Endothelial cell of umbilical vein (primary cell): Measurements from ENCODE around the gene FAM180B. TPM values are rescaled to one million over a fixed set of nuclear protein-coding genes. Genes with fewer than 3 reads are reported as not detected.

Source experiments
- BruUV-seq: library from RNA; stranded (reverse); fragments of 400-500 nt; replicated peaks from 2 replicates; lab custom pipeline; 2021; lab: Mats Ljungman, UMichigan
- CTCF ChIA-PET: fragments of 300-600, 350-600 bp; sonication (Branson Sonifier 250); formaldehyde crosslinking; loops from one replicate; lab custom pipeline; 2021; ENCODE audit warnings: antibody characterized with exemption, inconsistent platforms; lab: Charles Lee
- POLR2A ChIA-PET: fragments of 300-600, 350-600 bp; sonication (Branson Sonifier 250); formaldehyde crosslinking; loops from one replicate; lab custom pipeline; 2021; ENCODE audit warnings: antibody characterized with exemption, inconsistent platforms; lab: Charles Lee
- DNase-seq: peaks from one replicate; pipeline ENCODE4 v3.0.0-alpha.2; 2011; ENCODE audit warnings: low read depth, low spot score
- FAIRE-seq: peaks from 2 replicates; lab custom pipeline; 2011; peaks lifted over from hg19 to GRCh38; lab: Jason Lieb, UNC
- H2AFZ ChIP-seq: 2 replicates; pipeline ENCODE4 v1.6.0; 2012; ENCODE audit warnings: low read depth, low read length, control low read depth, inconsistent platforms
- H3K27ac ChIP-seq: 2 replicates; pipeline ENCODE4 v1.5.1; 2011; ENCODE audit warnings: low read depth, mild to moderate bottlenecking, control low read depth, low read length, moderate library complexity; ENCODE audit not compliant: insufficient read depth
- H3K27me3 ChIP-seq, 2 experiments: 2 replicates each; pipeline versions ENCODE4 v1.6.0 to v1.6.1; 2011; ENCODE audit warnings: low read length in 2 of 2, mixed read lengths in 1 of 2; ENCODE audit not compliant: control insufficient read depth in 2 of 2, insufficient read depth in 2 of 2
- H3K36me3 ChIP-seq, 2 experiments: 2 replicates in 1 of 2; 3 replicates in 1 of 2; pipeline ENCODE4 v1.5.1; 2011; ENCODE audit warnings: low read length in 2 of 2, mild to moderate bottlenecking in 1 of 2, moderate library complexity in 1 of 2; ENCODE audit not compliant: control insufficient read depth in 2 of 2, insufficient read depth in 2 of 2; ENCODE audit errors: extremely low read depth in 1 of 2
- H3K4me1 ChIP-seq: 3 replicates; pipeline ENCODE4 v1.5.1; 2011; ENCODE audit warnings: mild to moderate bottlenecking, low read length; ENCODE audit not compliant: control insufficient read depth, insufficient read depth; ENCODE audit errors: extremely low read depth
- H3K4me2 ChIP-seq: 2 replicates; pipeline ENCODE4 v1.6.1; 2011; ENCODE audit warnings: low read length, control low read depth, mixed read lengths; ENCODE audit not compliant: insufficient read depth
- H3K4me3 ChIP-seq, 3 experiments: fragments of 200-600 bp in 1 of 3; sonication (generic), shearing (Covaris generic) in 1 of 3; replicated peaks in 1 of 3; 2 replicates each; pipeline ENCODE4 v1.5.1; 2011 to 2016; ENCODE audit warnings: control low read depth in 3 of 3, low read length in 3 of 3, mild to moderate bottlenecking in 2 of 3, inconsistent platforms in 1 of 3, low read depth in 1 of 3, moderate library complexity in 1 of 3; ENCODE audit not compliant: insufficient read depth in 1 of 3
- H3K79me2 ChIP-seq: 2 replicates; pipeline ENCODE4 v1.6.0; 2012; ENCODE audit warnings: low read length, inconsistent platforms; ENCODE audit not compliant: control insufficient read depth, insufficient read depth
- H3K9ac ChIP-seq: replicated peaks from 2 replicates; pipeline ENCODE3; 2011; ENCODE audit warnings: low read length, control low read depth; ENCODE audit not compliant: insufficient read depth; ENCODE audit errors: extremely low read depth
- H3K9me1 ChIP-seq: replicated peaks from 3 replicates; pipeline ENCODE4 v1.6.0; 2011; ENCODE audit warnings: mild to moderate bottlenecking, low read length; ENCODE audit not compliant: control insufficient read depth, insufficient read depth; ENCODE audit errors: extremely low read depth
- H3K9me3 ChIP-seq: replicated peaks from 2 replicates; pipeline ENCODE4 v1.5.1; 2012; ENCODE audit warnings: low read length, inconsistent platforms; ENCODE audit not compliant: control insufficient read depth, insufficient read depth
- H4K20me1 ChIP-seq: replicated peaks from 2 replicates; pipeline ENCODE3; 2011; ENCODE audit warnings: mild to moderate bottlenecking, low read length; ENCODE audit not compliant: control insufficient read depth, insufficient read depth; ENCODE audit errors: extremely low read depth
- CTCF ChIP-seq, 2 donors: IDR thresholded peaks; 1 replicate in 1 of 2; 2 replicates in 1 of 2; pipeline ENCODE4 v1.5.1; 2011; ENCODE audit warnings: low read length in 2 of 2, mild to moderate bottlenecking in 2 of 2, moderate library complexity in 2 of 2, control low read depth in 1 of 2, inconsistent platforms in 1 of 2, low read depth in 1 of 2; ENCODE audit not compliant: insufficient read depth in 1 of 2; ENCODE audit errors: extremely low read depth in 1 of 2
- EZH2 ChIP-seq: IDR thresholded peaks from 2 replicates; pipeline ENCODE4 v1.6.1; 2012; ENCODE audit warnings: borderline replicate concordance, low read depth, mild to moderate bottlenecking, moderate library complexity, low read length, inconsistent platforms; ENCODE audit not compliant: severe bottlenecking
- FOS ChIP-seq: IDR thresholded peaks from 2 replicates; pipeline ENCODE4 v1.6.1; 2011; ENCODE audit warnings: mild to moderate bottlenecking, low read length, moderate library complexity, borderline replicate concordance; ENCODE audit not compliant: insufficient read depth
- GATA2 ChIP-seq: IDR thresholded peaks from 2 replicates; pipeline ENCODE4 v1.7.0; 2011; ENCODE audit warnings: low read depth, mild to moderate bottlenecking, moderate library complexity, mixed read lengths, low read length; ENCODE audit not compliant: insufficient read length, insufficient read depth
- JUN ChIP-seq: IDR thresholded peaks from 2 replicates; pipeline ENCODE4 v1.6.1; 2011; ENCODE audit warnings: borderline replicate concordance, low read depth; ENCODE audit not compliant: insufficient read length, insufficient read depth
- MAX ChIP-seq: IDR thresholded peaks from 2 replicates; pipeline ENCODE4 v1.6.1; 2011; ENCODE audit not compliant: insufficient read depth, insufficient read length
- MYC ChIP-seq: IDR thresholded peaks from one replicate; pipeline ENCODE4 v1.6.1; 2011; ENCODE audit warnings: mild to moderate bottlenecking, low read depth, low read length
- POLR2A ChIP-seq: IDR thresholded peaks from 2 replicates; pipeline ENCODE4 v1.6.1; 2012; ENCODE audit warnings: low read depth, mild to moderate bottlenecking, control low read depth, low read length
- POLR2AphosphoS5 ChIP-seq: IDR thresholded peaks from 2 replicates; pipeline ENCODE4 v1.6.1; 2012; ENCODE audit warnings: low read depth, mild to moderate bottlenecking, control low read depth, low read length, moderate library complexity; ENCODE audit not compliant: insufficient read depth
- dilution Hi-C: fragments of 300-500 bp; cut with MboI; formaldehyde crosslinking; loops from one replicate; pipeline ENCODE4 v1.15.0; 2019; ENCODE audit warnings: low sequenced_read_pairs; ENCODE audit not compliant: extremely low pct_ligation_motif_present
- intact Hi-C: fragments of 100-400 bp; cut with micrococcal nuclease; formaldehyde crosslinking; loops from one replicate; pipeline ENCODE4 v1.10.0; 2022
- polyA plus RNA-seq, 4 experiments: library from polyadenylated mRNA; depleted of rRNA in 3 of 4; stranded (reverse) in 3 of 4; unstranded in 1 of 4; fragments of >200 nt; gene quantifications; 2 replicates each; pipeline versions ENCODE4 v1.2.1 to v1.2.3, GENCODE V29; 2011 to 2012; ENCODE audit warnings: missing spikeins in 1 of 4
- total RNA-seq: library from RNA; stranded (reverse); gene quantifications from 2 replicates; pipeline ENCODE4 v1.2.3, GENCODE V29; 2021

FAM180B gene
- total and polyA plus RNA-seq, 2 donors (not counting 3 experiments of a cell fraction or from before 2014, with no cell fraction given) = not detected

- Histone ChIP-seq H3K27me3 (no peaks in the 10 kb centered on the region), H2AFZ (no peak overlapping the region), H3K4me3 (no peak overlapping the region), H3K4me2 (no peak overlapping the region), H3K4me1 (no peaks in the 10 kb centered on the region), H3K36me3 (no peaks in the 10 kb centered on the region), H3K9ac (no peak overlapping the region), H3K79me2 (no peaks in the 10 kb centered on the region), H4K20me1 (no peaks in the 10 kb centered on the region), H3K9me1 (no peaks in the 10 kb centered on the region), H3K9me3 (no peaks in the 10 kb centered on the region), H3K27ac (no peak overlapping the region)
- POLR2A ChIA-PET = no interaction called here
- FAIRE-seq = no peak
- CTCF ChIA-PET = interaction anchor here (0.5 kb wide), 1 partner anchor 22 kb away, joined by 4 read pairs; no protein-coding TSS in a partner anchor
- intact Hi-C loops (no loop called here), dilution Hi-C loops (no loop called here)
- TF ChIP-seq MAX (no peak), CTCF (IDR thresholded peaks at IDR 0.05; ENCODE audit: extremely low read depth in 1 of 2, insufficient read depth in 1 of 2, low read depth in 1 of 2, low read length in 2 of 2) (no peak), MYC (no peak), JUN (no peak), GATA2 (no peak), EZH2 (no peak), POLR2AphosphoS5 (no peak), FOS (no peak), POLR2A (no peak)
- no TSS peak for BruUV-seq
- no peak for DNase-seq
Observed at GRCh38 chr11:47558695-47559094, 27.8 kb upstream of the FAM180B start.
